H1 (cell line): ENCODE data around the gene ADAMTS6. TPM values are rescaled to one million over a fixed set of nuclear protein-coding genes. Genes with fewer than 3 reads are reported as not detected.

ENCODE experiments used
- CTCF ChIA-PET: fragments of 300-600 bp; sonication (Branson Sonifier 250); formaldehyde crosslinking; loops from one replicate; lab custom pipeline; 2021; ENCODE audit not compliant: partially characterized antibody; lab: Charles Lee
- POLR2A ChIA-PET: fragments of 300-600 bp; sonication (Branson Sonifier 250); formaldehyde crosslinking; loops from one replicate; lab custom pipeline; 2021; ENCODE audit warnings: inconsistent platforms; ENCODE audit not compliant: partially characterized antibody; lab: Charles Lee
- DNase-seq, 2 experiments: peaks; one replicate each; pipeline versions ENCODE4 v3.0.0 to v3.0.0-alpha.2; 2010 to 2022; ENCODE audit warnings: low spot score in 2 of 2, low read depth in 1 of 2, mixed read lengths in 1 of 2
- FAIRE-seq: peaks from 2 replicates; lab custom pipeline; 2011; peaks lifted over from hg19 to GRCh38; lab: Jason Lieb, UNC
- H2AFZ ChIP-seq: 2 replicates; pipeline ENCODE4 v1.8.1; 2012; ENCODE audit warnings: low read length, inconsistent platforms
- H2AK5ac ChIP-seq: 2 replicates; pipeline ENCODE4 v1.6.1; 2013; ENCODE audit warnings: low read depth, low read length
- H2BK120ac ChIP-seq: replicated peaks from 2 replicates; pipeline ENCODE3; 2013; ENCODE audit warnings: low read depth, low read length, inconsistent platforms
- H2BK12ac ChIP-seq: 2 replicates; pipeline ENCODE4 v1.6.1; 2013; ENCODE audit warnings: low read depth, low read length
- H2BK15ac ChIP-seq: 2 replicates; pipeline ENCODE4 v1.6.1; 2013; ENCODE audit warnings: low read length
- H2BK20ac ChIP-seq: 2 replicates; pipeline ENCODE4 v1.6.1; 2013; ENCODE audit warnings: low read length
- H2BK5ac ChIP-seq: 2 replicates; pipeline ENCODE4 v1.6.1; 2013; ENCODE audit warnings: low read depth, low read length
- H3K14ac ChIP-seq: 2 replicates; pipeline ENCODE4 v1.6.1; 2013; ENCODE audit warnings: inconsistent platforms; ENCODE audit not compliant: insufficient read length
- H3K18ac ChIP-seq: 2 replicates; pipeline ENCODE4 v1.6.1; 2013; ENCODE audit warnings: low read length; ENCODE audit errors: extremely low read depth
- H3K23ac ChIP-seq: 2 replicates; pipeline ENCODE4 v1.6.1; 2013; ENCODE audit warnings: inconsistent platforms; ENCODE audit not compliant: insufficient read length
- H3K23me2 ChIP-seq: 2 replicates; pipeline ENCODE4 v1.6.1; 2013; ENCODE audit warnings: low read depth, low read length
- H3K27ac ChIP-seq: 2 replicates; pipeline ENCODE4 v1.6.1; 2011; ENCODE audit warnings: low read depth, low read length, inconsistent platforms
- H3K27me3 ChIP-seq, 4 experiments: replicated peaks in 1 of 4; 1 replicate in 1 of 4; 2 replicates in 3 of 4; pipeline versions ENCODE4 v1.6.1 to v1.8.1; 2011 to 2013; ENCODE audit warnings: low read length in 3 of 4, mild to moderate bottlenecking in 3 of 4, inconsistent platforms in 2 of 4, mixed read lengths in 2 of 4, moderate library complexity in 1 of 4; ENCODE audit not compliant: control insufficient read depth in 3 of 4, insufficient read depth in 3 of 4; ENCODE audit errors: extremely low read depth in 1 of 4
- H3K36me3 ChIP-seq, 4 experiments: 2 replicates each; pipeline versions ENCODE4 v1.6.1 to v1.8.1; 2011 to 2013; ENCODE audit warnings: mild to moderate bottlenecking in 4 of 4, low read length in 3 of 4, moderate library complexity in 2 of 4, control low read depth in 1 of 4, inconsistent platforms in 1 of 4; ENCODE audit not compliant: insufficient read depth in 4 of 4, control insufficient read depth in 2 of 4
- H3K4ac ChIP-seq: replicated peaks from 2 replicates; pipeline ENCODE3; 2013; ENCODE audit warnings: low read length, low read depth, mixed read lengths, inconsistent platforms; ENCODE audit not compliant: insufficient read length
- H3K4me1 ChIP-seq, 4 experiments: replicated peaks in 1 of 4; 1 replicate in 1 of 4; 2 replicates in 3 of 4; pipeline versions ENCODE4 v1.6.1 to v1.8.1; 2011 to 2013; ENCODE audit warnings: low read length in 3 of 4, inconsistent platforms in 2 of 4, mixed read lengths in 1 of 4; ENCODE audit not compliant: insufficient read depth in 4 of 4, control insufficient read depth in 3 of 4
- H3K4me2 ChIP-seq, 2 experiments: 2 replicates each; pipeline versions ENCODE4 v1.6.1 to v1.8.1; 2011 to 2013; ENCODE audit warnings: low read depth in 2 of 2, low read length in 2 of 2, control low read depth in 1 of 2, inconsistent platforms in 1 of 2, mild to moderate bottlenecking in 1 of 2; ENCODE audit not compliant: insufficient read depth in 1 of 2
- H3K4me3 ChIP-seq, 4 experiments: fragments of 200-600, 300-600 bp in 1 of 4; sonication (generic), shearing (Covaris generic), sonication (Bioruptor Twin) in 1 of 4; 2 replicates each; pipeline versions ENCODE4 v1.5.1 to v1.8.1; 2011 to 2016; ENCODE audit warnings: low read length in 4 of 4, low read depth in 3 of 4, control low read depth in 2 of 4, inconsistent platforms in 2 of 4, mild to moderate bottlenecking in 2 of 4, mixed read lengths in 1 of 4, moderate library complexity in 1 of 4; ENCODE audit not compliant: insufficient read depth in 2 of 4; ENCODE audit errors: extremely low read depth in 1 of 4
- H3K56ac ChIP-seq: replicated peaks from 2 replicates; pipeline ENCODE3; 2013; ENCODE audit warnings: low read depth, mild to moderate bottlenecking, mixed read lengths, low read length, inconsistent platforms; ENCODE audit not compliant: insufficient read length
- H3K79me1 ChIP-seq: 2 replicates; pipeline ENCODE4 v1.6.1; 2013; ENCODE audit warnings: low read depth, low read length, control low read depth
- H3K79me2 ChIP-seq, 2 experiments: 2 replicates each; pipeline versions ENCODE4 v1.6.1 to v1.8.1; 2012 to 2013; ENCODE audit warnings: low read length in 2 of 2, mild to moderate bottlenecking in 2 of 2, inconsistent platforms in 1 of 2; ENCODE audit not compliant: insufficient read depth in 2 of 2, control insufficient read depth in 1 of 2
- H3K9ac ChIP-seq, 4 experiments: replicated peaks in 1 of 4; 1 replicate in 1 of 4; 2 replicates in 3 of 4; pipeline versions ENCODE4 v1.6.1 to v1.8.1; 2011 to 2013; ENCODE audit warnings: low read depth in 3 of 4, low read length in 3 of 4, control low read depth in 2 of 4, mild to moderate bottlenecking in 2 of 4, moderate library complexity in 2 of 4, inconsistent platforms in 1 of 4; ENCODE audit errors: extremely low read depth in 1 of 4
- H3K9me3 ChIP-seq, 2 experiments: 2 replicates each; pipeline versions ENCODE4 v1.6.1 to v1.8.1; 2012 to 2013; ENCODE audit warnings: mild to moderate bottlenecking in 2 of 2, moderate library complexity in 2 of 2, control low read depth in 1 of 2, inconsistent platforms in 1 of 2, low read depth in 1 of 2, low read length in 1 of 2, mixed read lengths in 1 of 2; ENCODE audit not compliant: insufficient read depth in 2 of 2
- H4K20me1 ChIP-seq, 2 experiments: replicated peaks in 1 of 2; 2 replicates each; pipeline versions ENCODE3 to v1.8.1; 2011 to 2013; ENCODE audit warnings: inconsistent platforms in 2 of 2, low read length in 2 of 2, mild to moderate bottlenecking in 1 of 2; ENCODE audit not compliant: insufficient read depth in 2 of 2, control insufficient read depth in 1 of 2
- H4K5ac ChIP-seq: 2 replicates; pipeline ENCODE4 v1.6.1; 2013; ENCODE audit warnings: low read length, low read depth, mixed read lengths, inconsistent platforms; ENCODE audit not compliant: insufficient read length
- H4K8ac ChIP-seq: 2 replicates; pipeline ENCODE4 v1.8.0; 2013; ENCODE audit warnings: mild to moderate bottlenecking, moderate library complexity, low read length, inconsistent platforms; ENCODE audit not compliant: insufficient read depth; ENCODE audit errors: extremely low read depth
- H4K91ac ChIP-seq: replicated peaks from 2 replicates; pipeline ENCODE3; 2013; ENCODE audit warnings: low read length, mixed read lengths, inconsistent platforms; ENCODE audit not compliant: insufficient read length
- ATF2 ChIP-seq: IDR thresholded peaks from 2 replicates; pipeline ENCODE4 v1.6.1; 2012; ENCODE audit warnings: low read length, inconsistent platforms
- ATF3 ChIP-seq: IDR thresholded peaks from 2 replicates; pipeline ENCODE4 v1.6.1; 2011; ENCODE audit warnings: low read depth, mild to moderate bottlenecking, low read length; ENCODE audit not compliant: insufficient read depth
- CBX5 ChIP-seq: fragments of 300-800, 300-1000 bp; sonication (generic); IDR thresholded peaks from 2 replicates; pipeline ENCODE4 v1.7.1; 2016; ENCODE audit warnings: antibody characterized with exemption, low read length, low read depth
- CEBPB ChIP-seq: IDR thresholded peaks from 2 replicates; pipeline ENCODE4 v1.6.1; 2012; ENCODE audit warnings: low read depth, low read length
- SRF ChIP-seq: IDR thresholded peaks from 2 replicates; pipeline ENCODE4 v1.6.1; 2011; ENCODE audit warnings: mild to moderate bottlenecking, low read depth, low read length, moderate library complexity
- ZNF274 ChIP-seq: IDR thresholded peaks from 2 replicates; pipeline ENCODE4 v1.7.0; 2012; ENCODE audit warnings: low read length, borderline replicate concordance; ENCODE audit errors: extremely low read depth
- WGBS, 2 experiments: shearing (Covaris generic) in 1 of 2; methylation state at CpG; one replicate each; pipeline versions ENCODE4 v1.1.6 to v1.1.7; 2013 to 2015; ENCODE audit warnings: low lambda C conversion rate in 2 of 2, mixed read lengths in 2 of 2, inconsistent platforms in 1 of 2, low coverage in 1 of 2, missing lambda C conversion rate in 1 of 2; ENCODE audit not compliant: insufficient replicate concordance in 2 of 2, insufficient coverage in 1 of 2, insufficient read length in 1 of 2; ENCODE audit errors: extremely low coverage in 1 of 2, missing lambda C conversion rate in 1 of 2; 5-methylcytosine and 5-hydroxymethylcytosine counted together
- polyA plus RNA-seq, 7 experiments: library from polyadenylated mRNA; depleted of rRNA in 3 of 7; stranded (reverse) in 5 of 7; unstranded in 2 of 7; fragments of >200 nt in 5 of 7; fragments of 200-250 nt in 2 of 7; gene quantifications; 1 replicate in 5 of 7; 2 replicates in 1 of 7; 4 replicates in 1 of 7; pipeline versions ENCODE4 v1.2.1 to v1.2.3, GENCODE V29; 2011 to 2013; ENCODE audit warnings: missing spikeins in 2 of 7, mixed read lengths in 2 of 7
- total RNA-seq: library from RNA; stranded (reverse); fragmentation: NEBNext Ultra II Directional; extraction: Animal tissue kit (Norgen Biotek cat#: 25700); gene quantifications from 2 replicates; pipeline ENCODE4 v1.2.1, GENCODE V29; 2021

The ADAMTS6 gene
- total and polyA plus RNA-seq, 2 of the 8 experiments (the other 6 are each of a cell fraction or from before 2014, with no cell fraction given), result 0.74 to 2.4 TPM

GRCh38 chr5:65320250-65320649, 161.5 kb downstream of the ADAMTS6 start:
- H3K23me2 ChIP-seq, result no peaks in the 10 kb centered on the region
- no peak overlapping the region for H3K14ac ChIP-seq
- H4K20me1 ChIP-seq, result no peaks in the 10 kb centered on the region
- CTCF ChIA-PET, result no interaction called here
- no peaks in the 10 kb centered on the region for H3K36me3 ChIP-seq
- H3K18ac ChIP-seq, result no peak overlapping the region
- no peak overlapping the region for H2AFZ ChIP-seq
- H3K9me3 ChIP-seq, result no peaks in the 10 kb centered on the region
- no peak overlapping the region for H4K8ac ChIP-seq
- no peak overlapping the region for H3K4ac ChIP-seq
- no peak overlapping the region for H2BK15ac ChIP-seq
- H2BK5ac ChIP-seq, result no peak overlapping the region
- H3K23ac ChIP-seq, result no peak overlapping the region
- TF ChIP-seq SRF (no peak), CEBPB (no peak), ATF3 (no peak), ATF2 (no peak), CBX5 (no peak), ZNF274 (no peak)
- TF ChIP-seq, all 59 proteins: peak for 0
- Histone ChIP-seq H2BK12ac (no peak overlapping the region), H2BK120ac (no peak overlapping the region), H4K5ac (no peak overlapping the region), H3K27me3 (no peaks in the 10 kb centered on the region), H2AK5ac (no peak overlapping the region), H3K4me1 (no peaks in the 10 kb centered on the region), H3K9ac (no peak overlapping the region), H3K27ac (no peak overlapping the region), H3K4me3 (no peak overlapping the region), H3K56ac (no peak overlapping the region), H4K91ac (no peak overlapping the region), H3K79me2 (no peaks in the 10 kb centered on the region), H3K79me1 (no peaks in the 10 kb centered on the region), H2BK20ac (no peak overlapping the region), H3K4me2 (no peak overlapping the region)
- DNase-seq (no peak), FAIRE-seq (no peak)
- POLR2A ChIA-PET, result no interaction called here
- 86% methylated on average over 2 of the region's 2 CpGs; no CpG with 5 or more reads in 1 of the 2 experiments for WGBS, 2 experiments
